HFFc6 (cell line): ENCODE data around the gene TMEM233. TPM values are rescaled to one million over a fixed set of nuclear protein-coding genes. Genes with fewer than 3 reads are reported as not detected.
A peak's percentile ranks its signal among the peaks of the same experiment; 100 is the strongest.

Source experiments
- DNase-seq: peaks from one replicate; pipeline ENCODE4 v3.0.0-alpha.2; 2018
- H3K27ac Mint-ChIP-seq: 2 replicates; pipeline ENCODE4 v1.8.0; 2020; ENCODE audit warnings: mild to moderate bottlenecking, mixed read lengths
- H3K27me3 Mint-ChIP-seq: 2 replicates; pipeline ENCODE4 v1.8.0; 2021; ENCODE audit warnings: mild to moderate bottlenecking, moderate library complexity, mixed read lengths; ENCODE audit not compliant: insufficient read depth
- H3K36me3 Mint-ChIP-seq: 2 replicates; pipeline ENCODE4 v1.8.0; 2021; ENCODE audit warnings: low read depth, mixed read lengths
- H3K4me1 Mint-ChIP-seq: 2 replicates; pipeline ENCODE4 v1.8.0; 2020; ENCODE audit warnings: low read depth, mixed read lengths
- H3K4me3 Mint-ChIP-seq: 2 replicates; pipeline ENCODE4 v1.8.0; 2020; ENCODE audit warnings: mild to moderate bottlenecking, moderate library complexity, mixed read lengths
- H3K9me3 Mint-ChIP-seq: 2 replicates; pipeline ENCODE4 v1.8.0; 2020; ENCODE audit warnings: mild to moderate bottlenecking, mixed read lengths
- CTCF ChIP-seq: fragments of 200-600 bp; sonication (generic); IDR thresholded peaks from 2 replicates; pipeline ENCODE4 v1.5.0; 2021; ENCODE audit warnings: antibody characterized with exemption, mild to moderate bottlenecking
- total RNA-seq, 6 experiments: library from RNA; stranded (reverse); fragmentation: NEBNext Ultra II Directional; extraction: Animal tissue kit (Norgen Biotek cat#: 25700); gene quantifications; 2 replicates in 1 of 6; 3 replicates in 5 of 6; pipeline ENCODE4 v1.2.3, GENCODE V29; 2021

The TMEM233 gene
- total RNA-seq, 6 experiments from 2014 or later = not detected

DNA sequence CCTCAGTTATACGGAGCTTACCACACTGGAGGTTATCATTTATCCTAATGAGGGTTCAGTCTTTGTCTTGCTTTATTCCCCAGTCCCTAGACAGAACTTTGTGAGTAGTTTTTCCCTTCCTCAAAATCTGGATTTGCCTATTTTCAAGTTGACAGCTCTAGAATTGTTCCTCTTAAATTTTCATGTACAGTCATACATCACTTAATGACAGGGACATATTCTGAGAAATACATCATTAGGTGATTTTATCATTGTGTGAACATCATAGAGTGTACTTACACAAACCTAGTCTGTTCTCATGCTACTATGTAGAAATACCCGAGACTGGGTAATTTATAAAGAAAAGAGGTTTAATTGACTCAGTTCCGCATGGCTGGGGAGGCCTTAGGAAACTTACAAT lies 77.5 kb downstream of the TMEM233 start:
- no peak for TF ChIP-seq CTCF
- peaks cover 33% of the 10 kb centered on the region for H3K36me3 Mint-ChIP-seq

DNA sequence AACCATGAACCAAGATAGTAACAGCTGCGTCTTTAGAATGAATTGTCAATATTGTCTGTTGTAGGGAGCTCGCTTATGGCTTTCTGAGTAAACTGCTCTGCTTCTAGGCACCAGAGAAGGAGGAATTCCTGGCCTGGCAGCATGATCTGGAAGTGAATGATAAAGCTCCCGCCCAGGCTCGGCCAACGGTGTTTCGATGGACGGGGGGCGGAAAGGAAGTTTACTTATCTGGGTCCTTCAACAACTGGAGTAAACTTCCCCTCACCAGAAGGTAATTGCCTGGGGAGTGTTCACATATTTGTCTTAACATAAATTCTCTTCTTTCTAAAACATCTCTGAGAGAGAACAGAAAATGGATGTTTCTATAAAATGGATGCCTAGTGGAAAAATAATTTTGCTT lies 78.6 kb downstream of the TMEM233 start:
- H3K4me3 Mint-ChIP-seq = no peak overlapping the region

More for the DNA sequence above, 77.5 kb downstream of the TMEM233 start:
- peaks cover 2% of the 10 kb centered on the region for H3K27me3 Mint-ChIP-seq
- no peak overlapping the region for H3K4me3 Mint-ChIP-seq
- H3K9me3 Mint-ChIP-seq = no peaks in the 10 kb centered on the region
- DNase-seq = no peak
- H3K4me1 Mint-ChIP-seq = peaks cover 30% of the 10 kb centered on the region
- H3K27ac Mint-ChIP-seq = no peak overlapping the region

DNA sequence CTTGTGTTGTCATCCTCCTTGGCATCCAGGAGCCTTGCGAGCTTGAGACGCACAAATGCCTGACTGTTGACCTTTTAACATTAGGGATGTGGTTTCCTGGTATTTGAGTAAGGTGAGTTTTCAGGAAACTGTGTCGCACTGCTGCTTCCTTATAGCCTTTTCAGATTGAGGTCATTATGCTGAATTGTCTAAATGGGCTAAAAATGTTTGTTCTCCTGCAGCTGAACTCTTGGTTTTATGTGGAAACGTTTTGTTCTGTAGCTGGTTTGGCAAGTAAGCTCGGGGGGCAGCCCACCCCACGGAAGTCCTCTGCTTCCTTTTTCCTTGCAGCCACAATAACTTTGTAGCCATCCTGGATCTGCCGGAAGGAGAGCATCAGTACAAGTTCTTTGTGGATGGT lies 80.1 kb downstream of the TMEM233 start:
- peaks cover 17% of the 10 kb centered on the region for H3K4me1 Mint-ChIP-seq
- TF ChIP-seq CTCF = no peak
- H3K36me3 Mint-ChIP-seq = peaks cover 52% of the 10 kb centered on the region

More for the DNA sequence above, 78.6 kb downstream of the TMEM233 start:
- peaks cover 44% of the 10 kb centered on the region for H3K36me3 Mint-ChIP-seq
- peaks cover 19% of the 10 kb centered on the region for H3K4me1 Mint-ChIP-seq
- no peak overlapping the region for H3K27ac Mint-ChIP-seq
- no peak for TF ChIP-seq CTCF
- no peak for DNase-seq
- H3K9me3 Mint-ChIP-seq = no peaks in the 10 kb centered on the region
- peaks cover 2% of the 10 kb centered on the region; the same call in 1 of the 2 replicates for H3K27me3 Mint-ChIP-seq

DNA sequence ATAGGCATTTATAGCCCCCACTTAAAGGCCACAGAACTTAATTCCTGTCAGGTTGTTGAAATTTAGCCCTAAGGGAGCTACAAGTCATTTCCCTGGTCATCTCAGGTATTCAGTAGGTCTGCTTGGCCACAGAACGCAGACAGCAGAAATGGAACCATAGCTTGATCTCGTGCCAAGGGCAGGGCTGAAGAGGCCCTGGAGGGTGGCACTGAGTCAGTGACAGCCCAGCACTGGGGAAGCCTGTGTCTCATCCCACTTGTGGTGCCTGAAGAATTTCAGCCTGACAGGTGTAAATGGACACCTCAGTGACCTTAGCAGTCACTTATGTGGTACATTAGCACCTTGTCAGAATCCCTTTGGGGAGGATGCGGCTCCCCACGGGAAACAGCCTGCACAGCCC lies 81.0 kb downstream of the TMEM233 start:
- Mint-ChIP-seq H3K4me3 (no peak overlapping the region), H3K9me3 (no peaks in the 10 kb centered on the region), H3K4me1 (peaks cover 17% of the 10 kb centered on the region), H3K36me3 (peaks cover 58% of the 10 kb centered on the region), H3K27ac (no peak overlapping the region), H3K27me3 (peaks cover under 1% of the 10 kb centered on the region; the same call in 1 of the 2 replicates)
- TF ChIP-seq CTCF = no peak
- no peak for DNase-seq

More for the DNA sequence above, 80.1 kb downstream of the TMEM233 start:
- no peak overlapping the region for H3K27ac Mint-ChIP-seq
- no peak for DNase-seq
- peaks cover 2% of the 10 kb centered on the region; the same call in 1 of the 2 replicates for H3K27me3 Mint-ChIP-seq
- no peaks in the 10 kb centered on the region for H3K9me3 Mint-ChIP-seq
- no peak overlapping the region for H3K4me3 Mint-ChIP-seq

DNA sequence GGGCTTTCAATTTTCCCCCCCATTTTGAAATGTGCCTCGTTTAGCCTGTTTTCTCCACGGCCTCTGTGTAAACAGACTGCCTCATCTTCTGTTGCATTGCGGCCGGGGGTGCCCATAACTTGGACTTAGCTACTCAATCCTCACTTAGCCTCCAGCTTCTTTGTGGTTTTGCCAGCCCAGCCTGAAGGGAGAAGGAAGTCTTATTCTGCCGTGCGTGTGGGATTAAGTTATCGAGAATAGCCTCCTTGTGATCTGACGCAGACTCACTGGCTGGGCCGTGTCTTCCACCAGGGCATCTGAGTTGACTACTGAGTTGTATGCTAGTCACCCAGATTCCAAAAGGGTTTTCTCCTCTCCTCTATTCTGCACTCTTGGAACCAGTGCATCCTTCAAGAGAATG lies 82.4 kb downstream of the TMEM233 start:
- no peaks in the 10 kb centered on the region for H3K9me3 Mint-ChIP-seq
- H3K4me3 Mint-ChIP-seq = no peak overlapping the region
- peaks cover 64% of the 10 kb centered on the region for H3K36me3 Mint-ChIP-seq
- TF ChIP-seq CTCF = no peak
- H3K27ac Mint-ChIP-seq = no peak overlapping the region
- no peaks in the 10 kb centered on the region for H3K27me3 Mint-ChIP-seq
- DNase-seq = no peak
- H3K4me1 Mint-ChIP-seq = peaks cover 6% of the 10 kb centered on the region

- H3K4me3 Mint-ChIP-seq = no peak overlapping the region
- H3K27me3 Mint-ChIP-seq = no peaks in the 10 kb centered on the region
- H3K9me3 Mint-ChIP-seq = no peaks in the 10 kb centered on the region
- TF ChIP-seq CTCF = peak; percentile 21; the same call in 1 of the 2 replicates
- peaks cover 64% of the 10 kb centered on the region for H3K36me3 Mint-ChIP-seq
- no peak overlapping the region for H3K27ac Mint-ChIP-seq
- DNase-seq = no peak
- peaks cover 6% of the 10 kb centered on the region for H3K4me1 Mint-ChIP-seq
Measured at GRCh38 chr12:119676573-119676972, 83.0 kb downstream of the TMEM233 start.
